ENCODE measurements around the gene CEP162. TPM values are rescaled to one million over a fixed set of nuclear protein-coding genes. Genes with fewer than 3 reads are reported as not detected.

CEP162 gene
- total and polyA plus RNA-seq, 2 donors (not counting 1 experiment from before 2014, with no cell fraction given), result 1.8 to 13.4 TPM

- H3K9ac ChIP-seq (ENCODE audit: low read length), result no peak overlapping the region
- H3K4me3 Mint-ChIP-seq, result no peak overlapping the region
- H3K27me3 ChIP-seq (replicated peaks in 1 of 4; ENCODE audit: control extremely low read depth in 1 of 4, control insufficient read depth in 3 of 4, insufficient read depth in 4 of 4, low read length in 3 of 4), result no peaks in the 10 kb centered on the region
- DNase-seq (no peak), ATAC-seq (ENCODE audit: low read depth) (no peak)
- POLR2A ChIA-PET, result no interaction called here
- TF ChIP-seq CTCF (IDR thresholded peaks at IDR 0.05) (no peak), EZH2 (IDR thresholded peaks at IDR 0.05; ENCODE audit: borderline replicate concordance, insufficient read depth, low read depth, low read length, poor library complexity, severe bottlenecking) (no peak)
- no peaks in the 10 kb centered on the region for H3K79me2 ChIP-seq (ENCODE audit: control insufficient read depth, insufficient read depth, low read length)
- H3K4me1 Mint-ChIP-seq, result peaks cover 1% of the 10 kb centered on the region
- peaks cover 3 to 9% of the 10 kb centered on the region in 2 experiments for H3K36me3 ChIP-seq (replicated peaks in 1 of 2; ENCODE audit: control extremely low read depth in 1 of 2, control insufficient read depth in 1 of 2, extremely low read depth in 1 of 2, insufficient read depth in 2 of 2, low read length in 1 of 2)
- WGBS (ENCODE audit: insufficient coverage), result 89% methylated on average over 1 of the region's 1 CpG
- H2AFZ ChIP-seq (ENCODE audit: insufficient read depth, low read depth, low read length, poor library complexity, severe bottlenecking), result no peak overlapping the region
- H3K4me2 ChIP-seq (replicated peaks; ENCODE audit: low read depth, low read length, poor library complexity, severe bottlenecking), result no peak overlapping the region
- no peak overlapping the region for H3K4me3 ChIP-seq (ENCODE audit: control extremely low read depth in 1 of 5, extremely low read depth in 1 of 5, insufficient read depth in 1 of 5, low read depth in 2 of 5, low read length in 4 of 5)
- H3K9me3 ChIP-seq (ENCODE audit: control extremely low read depth in 1 of 3, control insufficient read depth in 2 of 3, insufficient read depth in 1 of 3, low read length in 2 of 3), result peaks cover 0 to 4% (median 0%) of the 10 kb centered on the region in 3 donors
- no peaks in the 10 kb centered on the region for H3K27me3 Mint-ChIP-seq
- no peaks in the 10 kb centered on the region for H4K20me1 ChIP-seq (ENCODE audit: control insufficient read depth, insufficient read depth, low read length, poor library complexity, severe bottlenecking)
- CTCF ChIA-PET, result interaction anchor here (0.9 kb wide), 1 partner anchor 28 kb away, joined by 3 read pairs; no protein-coding TSS in a partner anchor
- intact Hi-C loops (cut with micrococcal nuclease), result no loop called here
- H3K9me3 Mint-ChIP-seq (ENCODE audit: insufficient read depth), result no peaks in the 10 kb centered on the region
- H3K27ac ChIP-seq (ENCODE audit: low read length in 2 of 2), result no peak overlapping the region
- no peaks in the 10 kb centered on the region for H3K4me1 ChIP-seq (ENCODE audit: control insufficient read depth in 2 of 2, insufficient read depth in 2 of 2, low read length in 2 of 2)
- H3K27ac Mint-ChIP-seq, result no peak overlapping the region
Observed at GRCh38 chr6:84183430-84183829, 44.0 kb downstream of the CEP162 start.

- ChIA-PET POLR2A (no interaction called here), CTCF (no interaction called here)
- intact Hi-C loops (cut with micrococcal nuclease), result no loop called here
- Histone ChIP-seq H3K9me3 (ENCODE audit: control extremely low read depth in 1 of 3, control insufficient read depth in 2 of 3, insufficient read depth in 1 of 3, low read length in 2 of 3) (peaks cover 0 to 4% (median 0%) of the 10 kb centered on the region in 3 donors), H3K27ac (ENCODE audit: low read length in 2 of 2) (no peak overlapping the region), H3K4me1 (ENCODE audit: control insufficient read depth in 2 of 2, insufficient read depth in 2 of 2, low read length in 2 of 2) (no peaks in the 10 kb centered on the region), H3K36me3 (replicated peaks in 1 of 2; ENCODE audit: control extremely low read depth in 1 of 2, control insufficient read depth in 1 of 2, extremely low read depth in 1 of 2, insufficient read depth in 2 of 2, low read length in 1 of 2) (peaks cover 2 to 9% of the 10 kb centered on the region in 2 experiments), H3K9ac (ENCODE audit: low read length) (no peak overlapping the region), H3K27me3 (replicated peaks in 1 of 4; ENCODE audit: control extremely low read depth in 1 of 4, control insufficient read depth in 3 of 4, insufficient read depth in 4 of 4, low read length in 3 of 4) (no peaks in the 10 kb centered on the region), H3K79me2 (ENCODE audit: control insufficient read depth, insufficient read depth, low read length) (no peaks in the 10 kb centered on the region), H4K20me1 (ENCODE audit: control insufficient read depth, insufficient read depth, low read length, poor library complexity, severe bottlenecking) (no peaks in the 10 kb centered on the region), H3K4me3 (ENCODE audit: control extremely low read depth in 1 of 5, extremely low read depth in 1 of 5, insufficient read depth in 1 of 5, low read depth in 2 of 5, low read length in 4 of 5) (no peak overlapping the region), H3K4me2 (replicated peaks; ENCODE audit: low read depth, low read length, poor library complexity, severe bottlenecking) (no peak overlapping the region), H2AFZ (ENCODE audit: insufficient read depth, low read depth, low read length, poor library complexity, severe bottlenecking) (no peak overlapping the region)
- H3K9me3 Mint-ChIP-seq (ENCODE audit: insufficient read depth), result no peaks in the 10 kb centered on the region
- no CpG with 5 or more reads among the region's 1 CpG for WGBS (ENCODE audit: insufficient coverage)
- DNase-seq (no peak), ATAC-seq (ENCODE audit: low read depth) (no peak)
- TF ChIP-seq EZH2 (IDR thresholded peaks at IDR 0.05; ENCODE audit: borderline replicate concordance, insufficient read depth, low read depth, low read length, poor library complexity, severe bottlenecking) (no peak), CTCF (IDR thresholded peaks at IDR 0.05) (no peak)
- H3K27me3 Mint-ChIP-seq, result no peaks in the 10 kb centered on the region
- no peak overlapping the region for H3K4me3 Mint-ChIP-seq
- H3K4me1 Mint-ChIP-seq, result peaks cover 1% of the 10 kb centered on the region
- H3K27ac Mint-ChIP-seq, result no peak overlapping the region
Observed at GRCh38 chr6:84182001-84182400, 45.4 kb downstream of the CEP162 start.
